Measurements from ENCODE around the gene COX6B2.

The COX6B2 gene

GRCh38 chr19:55368701-55369563 lies 14.4 kb upstream of the COX6B2 start:
- Histone ChIP-seq H3K9ac (ENCODE audit: low read length) (no peak overlapping the region), H3K4me1 (ENCODE audit: control insufficient read depth, insufficient read depth, low read length) (peaks cover 33% of the 10 kb centered on the region), H3K9me3 (ENCODE audit: control insufficient read depth, insufficient read depth, low read depth, low read length) (no peaks in the 10 kb centered on the region), H3K27me3 (ENCODE audit: control insufficient read depth, insufficient read depth, low read length) (peaks cover 44% of the 10 kb centered on the region), H3K36me3 (ENCODE audit: control insufficient read depth, insufficient read depth, low read length) (no peaks in the 10 kb centered on the region), H3K27ac (ENCODE audit: low read depth, low read length) (no peak overlapping the region), H3K4me3 (ENCODE audit: low read depth, low read length) (peak overlapping the region; percentile 54)

GRCh38 chr19:55368106-55368505 lies 13.6 kb upstream of the COX6B2 start:
- H3K27me3 ChIP-seq (ENCODE audit: control insufficient read depth, insufficient read depth, low read length) = peaks cover 44% of the 10 kb centered on the region
- no peaks in the 10 kb centered on the region for H3K9me3 ChIP-seq (ENCODE audit: control insufficient read depth, insufficient read depth, low read depth, low read length)
- H3K27ac ChIP-seq (ENCODE audit: low read depth, low read length) = no peak overlapping the region
- peaks cover 29% of the 10 kb centered on the region for H3K4me1 ChIP-seq (ENCODE audit: control insufficient read depth, insufficient read depth, low read length)
- H3K4me3 ChIP-seq (ENCODE audit: low read depth, low read length) = no peak overlapping the region
- no peak overlapping the region for H3K9ac ChIP-seq (ENCODE audit: low read length)
- H3K36me3 ChIP-seq (ENCODE audit: control insufficient read depth, insufficient read depth, low read length) = no peaks in the 10 kb centered on the region

GRCh38 chr19:55366790-55367189 lies 12.3 kb upstream of the COX6B2 start:
- H3K9me3 ChIP-seq (ENCODE audit: control insufficient read depth, insufficient read depth, low read depth, low read length) = no peaks in the 10 kb centered on the region
- H3K4me1 ChIP-seq (ENCODE audit: control insufficient read depth, insufficient read depth, low read length) = peaks cover 27% of the 10 kb centered on the region
- peaks cover 36% of the 10 kb centered on the region for H3K27me3 ChIP-seq (ENCODE audit: control insufficient read depth, insufficient read depth, low read length)

GRCh38 chr19:55365964-55366363 lies 11.4 kb upstream of the COX6B2 start:
- Histone ChIP-seq H3K36me3 (ENCODE audit: control insufficient read depth, insufficient read depth, low read length) (no peaks in the 10 kb centered on the region), H3K4me3 (ENCODE audit: low read depth, low read length) (no peak overlapping the region), H3K9me3 (ENCODE audit: control insufficient read depth, insufficient read depth, low read depth, low read length) (no peaks in the 10 kb centered on the region), H3K27me3 (ENCODE audit: control insufficient read depth, insufficient read depth, low read length) (peaks cover 28% of the 10 kb centered on the region), H3K27ac (ENCODE audit: low read depth, low read length) (no peak overlapping the region), H3K4me1 (ENCODE audit: control insufficient read depth, insufficient read depth, low read length) (peaks cover 25% of the 10 kb centered on the region), H3K9ac (ENCODE audit: low read length) (no peak overlapping the region)

More at GRCh38 chr19:55366790-55367189, 12.3 kb upstream of the COX6B2 start:
- Histone ChIP-seq H3K36me3 (ENCODE audit: control insufficient read depth, insufficient read depth, low read length) (no peaks in the 10 kb centered on the region), H3K27ac (ENCODE audit: low read depth, low read length) (no peak overlapping the region), H3K9ac (ENCODE audit: low read length) (no peak overlapping the region), H3K4me3 (ENCODE audit: low read depth, low read length) (no peak overlapping the region)

- H3K27me3 ChIP-seq (ENCODE audit: control insufficient read depth, insufficient read depth, low read length) = peaks cover 22% of the 10 kb centered on the region
- H3K9me3 ChIP-seq (ENCODE audit: control insufficient read depth, insufficient read depth, low read depth, low read length) = no peaks in the 10 kb centered on the region
- no peak overlapping the region for H3K4me3 ChIP-seq (ENCODE audit: low read depth, low read length)
- H3K36me3 ChIP-seq (ENCODE audit: control insufficient read depth, insufficient read depth, low read length) = no peaks in the 10 kb centered on the region
- no peak overlapping the region for H3K9ac ChIP-seq (ENCODE audit: low read length)
- peaks cover 20% of the 10 kb centered on the region for H3K4me1 ChIP-seq (ENCODE audit: control insufficient read depth, insufficient read depth, low read length)
- no peak overlapping the region for H3K27ac ChIP-seq (ENCODE audit: low read depth, low read length)
These were observed 10.7 kb upstream of the COX6B2 start for GRCh38 chr19:55365245-55365644.

GRCh38 chr19:55362990-55363716 lies 8.6 kb upstream of the COX6B2 start, which contains the start of gene GARIN5B:
TSS of gene GARIN5B (minus strand) at chr19:55363260. CDS start at chr19:55363066, 194 bp downstream.
- no peaks in the 10 kb centered on the region for H3K9me3 ChIP-seq (ENCODE audit: control insufficient read depth, insufficient read depth, low read depth, low read length)
- H3K4me3 ChIP-seq (ENCODE audit: low read depth, low read length) = no peak within 1 kb of the TSS
- no peaks in the 10 kb centered on the region for H3K36me3 ChIP-seq (ENCODE audit: control insufficient read depth, insufficient read depth, low read length)
- peaks cover 14% of the 10 kb centered on the region for H3K27me3 ChIP-seq (ENCODE audit: control insufficient read depth, insufficient read depth, low read length)
- peaks cover 12% of the 10 kb centered on the region for H3K4me1 ChIP-seq (ENCODE audit: control insufficient read depth, insufficient read depth, low read length)
- peak within 1 kb of the TSS; percentile 5 for H3K9ac ChIP-seq (ENCODE audit: low read length)
- H3K27ac ChIP-seq (ENCODE audit: low read depth, low read length) = no peak within 1 kb of the TSS

- H3K9me3 ChIP-seq (ENCODE audit: control insufficient read depth, insufficient read depth, low read depth, low read length) = no peaks in the 10 kb centered on the region
- H3K4me1 ChIP-seq (ENCODE audit: control insufficient read depth, insufficient read depth, low read length) = peaks cover 12% of the 10 kb centered on the region
- peak overlapping the region; percentile 5 for H3K9ac ChIP-seq (ENCODE audit: low read length)
- no peaks in the 10 kb centered on the region for H3K36me3 ChIP-seq (ENCODE audit: control insufficient read depth, insufficient read depth, low read length)
- H3K4me3 ChIP-seq (ENCODE audit: low read depth, low read length) = no peak overlapping the region
- peaks cover 14% of the 10 kb centered on the region for H3K27me3 ChIP-seq (ENCODE audit: control insufficient read depth, insufficient read depth, low read length)
- no peak overlapping the region for H3K27ac ChIP-seq (ENCODE audit: low read depth, low read length)
These were observed 7.9 kb upstream of the COX6B2 start for GRCh38 chr19:55362174-55362989.

- peaks cover 29% of the 10 kb centered on the region for H3K27me3 ChIP-seq (ENCODE audit: control insufficient read depth, insufficient read depth, low read length)
- no peak overlapping the region for H3K4me3 ChIP-seq (ENCODE audit: low read depth, low read length)
- H3K9ac ChIP-seq (ENCODE audit: low read length) = no peak overlapping the region
- no peaks in the 10 kb centered on the region for H3K9me3 ChIP-seq (ENCODE audit: control insufficient read depth, insufficient read depth, low read depth, low read length)
- H3K36me3 ChIP-seq (ENCODE audit: control insufficient read depth, insufficient read depth, low read length) = no peaks in the 10 kb centered on the region
- no peak overlapping the region for H3K27ac ChIP-seq (ENCODE audit: low read depth, low read length)
- peaks cover 10% of the 10 kb centered on the region for H3K4me1 ChIP-seq (ENCODE audit: control insufficient read depth, insufficient read depth, low read length)
These were observed 6.4 kb upstream of the COX6B2 start for GRCh38 chr19:55360902-55361301.

- no peaks in the 10 kb centered on the region for H3K9me3 ChIP-seq (ENCODE audit: control insufficient read depth, insufficient read depth, low read depth, low read length)
- no peak overlapping the region for H3K4me3 ChIP-seq (ENCODE audit: low read depth, low read length)
- H3K27me3 ChIP-seq (ENCODE audit: control insufficient read depth, insufficient read depth, low read length) = peaks cover 44% of the 10 kb centered on the region
- no peak overlapping the region for H3K9ac ChIP-seq (ENCODE audit: low read length)
- peaks cover 10% of the 10 kb centered on the region for H3K4me1 ChIP-seq (ENCODE audit: control insufficient read depth, insufficient read depth, low read length)
- no peaks in the 10 kb centered on the region for H3K36me3 ChIP-seq (ENCODE audit: control insufficient read depth, insufficient read depth, low read length)
- H3K27ac ChIP-seq (ENCODE audit: low read depth, low read length) = no peak overlapping the region
These were observed 4.7 kb upstream of the COX6B2 start for GRCh38 chr19:55358943-55359908.

GRCh38 chr19:55358493-55358892 lies 4.0 kb upstream of the COX6B2 start:
- Histone ChIP-seq H3K9me3 (ENCODE audit: control insufficient read depth, insufficient read depth, low read depth, low read length) (no peaks in the 10 kb centered on the region), H3K4me3 (ENCODE audit: low read depth, low read length) (no peak overlapping the region), H3K9ac (ENCODE audit: low read length) (no peak overlapping the region), H3K4me1 (ENCODE audit: control insufficient read depth, insufficient read depth, low read length) (peaks cover 12% of the 10 kb centered on the region), H3K27me3 (ENCODE audit: control insufficient read depth, insufficient read depth, low read length) (peaks cover 51% of the 10 kb centered on the region), H3K27ac (ENCODE audit: low read depth, low read length) (no peak overlapping the region), H3K36me3 (ENCODE audit: control insufficient read depth, insufficient read depth, low read length) (no peaks in the 10 kb centered on the region)
